Suppressor macrophage treated with lipopolysaccharide for 1 hour (primary cell): Measurements from ENCODE around the gene MARCHF9.
"Not testable (repeated sequence)": the region's sequence is repeated elsewhere in the genome, so short reads cannot be mapped to it uniquely, and the experiment has no call there.

Source experiments
- DNase-seq, 3 donors: peaks; one replicate each; pipeline ENCODE4 v3.0.0-alpha.2; 2020 to 2022

Gene MARCHF9

DNA sequence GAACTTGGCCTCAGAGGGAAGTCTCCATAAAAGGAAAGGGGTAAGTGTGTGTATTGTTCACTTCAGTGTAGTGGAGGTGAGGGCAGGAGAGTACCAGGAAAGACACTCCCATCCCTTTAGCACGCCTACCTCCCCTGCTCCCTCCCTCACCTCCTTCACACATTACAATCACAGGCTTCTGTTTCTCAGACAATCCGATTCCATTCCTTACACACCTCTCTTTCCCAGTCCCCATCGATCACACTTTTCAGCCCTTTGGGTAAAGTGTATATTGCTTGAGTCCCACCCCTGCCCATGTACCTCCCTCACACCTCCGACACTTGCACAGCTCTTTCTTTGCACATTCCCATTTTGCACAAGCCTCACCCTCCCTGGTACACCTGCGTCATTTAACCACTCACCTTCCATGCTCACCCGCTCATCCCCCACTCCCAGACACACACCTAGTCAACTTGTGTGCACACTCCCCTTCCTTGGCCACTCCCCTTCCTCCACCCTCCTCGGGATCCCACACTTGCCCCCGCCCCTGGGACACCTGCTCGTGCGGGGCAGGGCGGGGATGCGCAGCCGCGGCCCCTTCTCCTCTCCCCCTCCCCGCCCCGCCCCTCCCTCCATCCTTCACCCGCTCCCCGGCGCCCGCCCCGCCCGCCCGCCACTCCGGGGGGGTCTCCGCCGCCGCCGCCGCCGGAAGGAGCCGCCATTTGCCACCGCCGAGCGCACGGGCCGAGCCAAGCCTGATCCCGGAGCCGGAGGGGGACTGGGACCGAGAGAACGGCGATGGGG, at the start of gene MARCHF9:
Gene MARCHF9 (plus strand): TSS at position 693 of the 783 bp plus-strand sequence. CDS start 426 bp downstream, outside the sequence.
- DNase-seq = peak in 1 of 3 donors; percentile 60

DNA sequence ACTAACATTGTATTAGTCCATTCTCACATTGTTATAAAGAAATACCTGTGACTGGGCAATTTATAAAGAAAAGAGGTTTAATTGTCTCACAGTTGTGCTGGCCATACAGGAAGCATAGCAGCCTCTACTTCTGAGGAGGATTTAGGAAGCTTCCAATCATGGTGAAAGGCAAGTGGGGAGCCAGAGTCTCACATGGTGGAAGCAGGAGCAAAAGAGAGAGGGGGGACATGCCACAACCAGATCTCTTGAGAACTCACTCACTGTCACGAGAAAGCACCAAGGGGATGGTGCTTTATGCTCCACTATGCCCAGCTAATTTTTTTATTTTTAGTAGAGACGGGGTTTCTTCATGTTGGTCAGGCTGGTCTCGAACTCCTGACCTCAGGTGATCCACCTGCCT, 47.7 kb upstream of the MARCHF9 start:
- DNase-seq = no peak

DNA sequence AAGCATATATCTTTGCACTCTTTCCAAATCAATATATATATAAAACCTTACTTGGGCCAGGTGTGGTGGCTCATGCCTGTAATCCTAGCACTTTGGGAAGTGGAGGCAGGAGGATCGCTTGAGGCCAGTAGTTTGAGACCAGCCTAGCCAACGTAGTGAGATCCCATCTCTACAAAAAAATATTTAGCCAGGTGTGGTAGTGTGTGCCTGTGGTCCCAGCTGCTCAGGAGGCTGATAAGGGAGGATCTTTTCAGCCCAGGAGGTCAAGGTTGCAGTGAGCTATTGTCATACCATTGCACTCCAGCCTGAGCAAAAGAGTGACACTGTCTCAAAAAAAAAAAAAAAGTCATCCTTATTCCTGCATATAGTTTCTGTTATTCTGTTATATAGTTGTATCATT, 46.6 kb upstream of the MARCHF9 start:
- DNase-seq = no peak

DNA sequence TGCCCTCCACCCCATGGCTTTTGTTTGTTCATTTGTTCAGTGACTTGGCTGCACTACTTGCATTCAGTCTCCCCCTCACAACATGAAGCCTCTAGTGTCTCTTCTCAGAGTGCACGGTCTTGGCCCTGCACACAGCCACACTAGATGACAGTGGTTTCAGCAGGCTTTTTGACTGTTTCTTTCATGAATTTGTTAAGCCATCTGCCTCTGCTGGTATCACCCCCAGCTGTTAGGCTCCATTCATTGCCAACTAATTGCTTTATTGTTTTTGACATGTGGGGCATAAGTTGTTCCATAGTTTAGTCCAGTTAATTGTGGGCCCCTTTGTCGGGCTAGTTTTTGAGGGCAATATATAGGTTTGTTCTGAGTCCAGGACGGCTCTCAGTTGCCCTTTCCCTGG, 42.2 kb upstream of the MARCHF9 start:
- no peak for DNase-seq

DNA sequence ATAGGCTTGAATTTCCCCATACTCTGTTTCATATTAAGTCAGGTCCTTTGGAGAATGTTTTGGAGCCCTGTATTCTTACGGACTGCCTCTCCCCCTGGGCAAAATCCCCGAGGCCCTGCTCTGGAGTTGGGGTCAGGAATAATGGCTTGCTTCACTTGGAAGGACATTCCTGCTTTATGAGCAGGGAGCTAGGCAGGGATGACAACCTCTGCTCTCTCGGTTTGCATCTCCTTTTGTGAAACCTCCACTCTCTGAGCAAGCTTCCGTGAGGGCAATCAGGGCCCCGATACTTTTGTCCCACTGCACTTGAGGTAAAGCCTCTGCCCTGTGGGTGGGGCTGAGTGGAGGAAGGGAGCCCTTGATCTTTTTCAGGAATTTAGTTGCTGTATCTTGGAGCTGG, 41.7 kb upstream of the MARCHF9 start:
- no peak for DNase-seq

GRCh38 chr12:57715036-57715748, 39.7 kb upstream of the MARCHF9 start:
- not testable (repeated sequence) for DNase-seq

- no peak for DNase-seq
Measured at GRCh38 chr12:57715786-57716185, 39.1 kb upstream of the MARCHF9 start.

- DNase-seq = no peak
Measured at GRCh38 chr12:57716305-57716704, 38.6 kb upstream of the MARCHF9 start.

GRCh38 chr12:57717131-57717530, 37.8 kb upstream of the MARCHF9 start:
- no peak for DNase-seq

- DNase-seq = no peak
Measured at GRCh38 chr12:57717846-57718640, 36.9 kb upstream of the MARCHF9 start.

DNA sequence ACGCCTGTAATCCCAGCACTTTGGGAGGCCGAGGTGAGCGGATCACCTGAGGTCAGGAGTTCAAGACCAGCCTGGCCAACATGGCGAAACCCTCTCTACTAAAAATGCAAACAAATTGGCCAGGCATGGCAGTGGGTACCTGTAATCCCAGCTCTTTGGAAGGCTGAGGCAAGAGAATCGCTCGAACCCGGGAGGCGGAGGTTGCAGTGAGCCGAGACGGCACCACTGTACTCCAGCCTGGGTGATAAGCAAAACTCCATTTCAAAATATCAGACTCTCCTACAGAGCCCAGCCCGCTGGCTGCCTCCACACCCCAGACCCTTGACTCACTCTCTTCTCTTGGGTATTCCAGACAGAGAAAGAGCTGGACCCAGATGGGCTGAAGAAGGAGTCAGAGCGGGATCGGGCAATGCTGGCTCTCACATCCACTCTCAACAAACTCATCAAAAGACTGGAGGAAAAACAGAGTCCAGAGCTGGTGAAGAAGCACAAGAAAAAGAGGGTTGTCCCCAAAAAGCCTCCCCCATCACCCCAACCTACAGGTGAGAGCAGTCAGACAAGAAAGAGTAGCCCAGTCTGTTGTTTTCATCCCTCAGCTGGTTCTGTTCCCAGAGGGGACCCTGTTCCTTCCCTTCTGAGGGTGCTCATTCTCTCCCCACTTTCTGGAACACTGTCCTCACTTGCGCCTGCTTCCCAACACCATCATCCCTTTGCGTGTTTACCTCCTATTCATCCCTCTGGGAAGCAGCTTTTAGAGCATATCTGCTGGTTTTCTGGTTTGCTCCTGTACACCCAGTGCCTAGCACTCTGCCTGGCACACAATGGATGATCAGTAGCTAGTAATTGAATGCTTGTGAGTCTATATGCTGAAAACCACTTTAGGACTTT, 36.0 kb upstream of the MARCHF9 start:
- DNase-seq = no peak

DNA sequence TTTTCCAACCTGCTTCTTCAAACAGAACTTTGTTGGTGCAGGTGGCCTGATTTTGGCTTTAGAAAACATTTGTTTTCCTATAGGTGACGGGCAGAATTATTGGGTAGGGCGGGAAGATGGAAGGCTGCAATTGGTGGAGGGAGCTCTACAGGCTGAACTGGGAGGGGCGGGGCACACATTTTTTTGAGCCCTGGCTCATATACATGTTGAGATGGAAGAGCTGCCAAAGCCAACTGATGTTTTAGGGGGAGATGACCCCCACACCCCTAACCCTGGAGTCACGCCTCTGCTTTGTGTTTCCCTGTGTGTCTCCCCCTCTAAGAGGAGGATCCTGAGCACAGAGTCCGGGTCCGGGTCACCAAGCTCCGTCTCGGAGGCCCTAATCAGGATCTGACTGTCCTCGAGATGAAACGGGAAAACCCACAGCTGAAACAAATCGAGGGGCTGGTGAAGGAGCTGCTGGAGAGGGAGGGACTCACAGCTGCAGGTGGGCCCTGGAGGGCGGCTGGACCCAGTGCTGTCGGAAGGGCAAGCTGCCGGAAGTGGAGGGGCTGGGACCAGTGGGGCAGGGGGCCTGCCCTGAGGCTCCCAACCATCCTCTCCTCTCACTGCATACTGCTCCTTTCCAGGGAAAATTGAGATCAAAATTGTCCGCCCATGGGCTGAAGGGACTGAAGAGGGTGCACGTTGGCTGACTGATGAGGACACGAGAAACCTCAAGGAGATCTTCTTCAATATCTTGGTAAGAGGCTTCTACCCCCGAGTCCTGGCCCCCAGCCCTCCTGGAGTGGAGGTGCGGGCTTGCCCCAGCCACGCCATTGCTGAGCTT, 34.9 kb upstream of the MARCHF9 start:
- DNase-seq = no peak

DNA sequence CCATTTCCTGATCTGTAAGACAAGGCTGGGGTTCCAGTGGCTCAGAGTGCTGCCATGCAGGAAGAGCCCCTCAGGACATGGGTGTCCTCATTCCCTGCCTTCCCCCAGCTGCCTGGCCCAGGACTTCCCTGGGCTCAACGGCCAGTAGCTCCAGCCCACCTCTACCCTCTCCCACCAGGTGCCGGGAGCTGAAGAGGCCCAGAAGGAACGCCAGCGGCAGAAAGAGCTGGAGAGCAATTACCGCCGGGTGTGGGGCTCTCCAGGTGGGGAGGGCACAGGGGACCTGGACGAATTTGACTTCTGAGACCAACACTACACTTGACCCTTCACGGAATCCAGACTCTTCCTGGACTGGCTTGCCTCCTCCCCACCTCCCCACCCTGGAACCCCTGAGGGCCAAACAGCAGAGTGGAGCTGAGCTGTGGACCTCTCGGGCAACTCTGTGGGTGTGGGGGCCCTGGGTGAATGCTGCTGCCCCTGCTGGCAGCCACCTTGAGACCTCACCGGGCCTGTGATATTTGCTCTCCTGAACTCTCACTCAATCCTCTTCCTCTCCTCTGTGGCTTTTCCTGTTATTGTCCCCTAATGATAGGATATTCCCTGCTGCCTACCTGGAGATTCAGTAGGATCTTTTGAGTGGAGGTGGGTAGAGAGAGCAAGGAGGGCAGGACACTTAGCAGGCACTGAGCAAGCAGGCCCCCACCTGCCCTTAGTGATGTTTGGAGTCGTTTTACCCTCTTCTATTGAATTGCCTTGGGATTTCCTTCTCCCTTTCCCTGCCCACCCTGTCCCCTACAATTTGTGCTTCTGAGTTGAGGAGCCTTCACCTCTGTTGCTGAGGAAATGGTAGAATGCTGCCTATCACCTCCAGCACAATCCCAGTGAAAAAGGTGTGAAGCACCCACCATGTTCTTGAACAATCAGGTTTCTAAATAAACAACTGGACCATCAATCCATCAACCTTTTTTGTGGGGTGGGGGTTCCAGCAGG, 34.0 kb upstream of the MARCHF9 start:
- no peak for DNase-seq

GRCh38 chr12:57721846-57722608, 32.9 kb upstream of the MARCHF9 start:
- not testable (repeated sequence) for DNase-seq

DNA sequence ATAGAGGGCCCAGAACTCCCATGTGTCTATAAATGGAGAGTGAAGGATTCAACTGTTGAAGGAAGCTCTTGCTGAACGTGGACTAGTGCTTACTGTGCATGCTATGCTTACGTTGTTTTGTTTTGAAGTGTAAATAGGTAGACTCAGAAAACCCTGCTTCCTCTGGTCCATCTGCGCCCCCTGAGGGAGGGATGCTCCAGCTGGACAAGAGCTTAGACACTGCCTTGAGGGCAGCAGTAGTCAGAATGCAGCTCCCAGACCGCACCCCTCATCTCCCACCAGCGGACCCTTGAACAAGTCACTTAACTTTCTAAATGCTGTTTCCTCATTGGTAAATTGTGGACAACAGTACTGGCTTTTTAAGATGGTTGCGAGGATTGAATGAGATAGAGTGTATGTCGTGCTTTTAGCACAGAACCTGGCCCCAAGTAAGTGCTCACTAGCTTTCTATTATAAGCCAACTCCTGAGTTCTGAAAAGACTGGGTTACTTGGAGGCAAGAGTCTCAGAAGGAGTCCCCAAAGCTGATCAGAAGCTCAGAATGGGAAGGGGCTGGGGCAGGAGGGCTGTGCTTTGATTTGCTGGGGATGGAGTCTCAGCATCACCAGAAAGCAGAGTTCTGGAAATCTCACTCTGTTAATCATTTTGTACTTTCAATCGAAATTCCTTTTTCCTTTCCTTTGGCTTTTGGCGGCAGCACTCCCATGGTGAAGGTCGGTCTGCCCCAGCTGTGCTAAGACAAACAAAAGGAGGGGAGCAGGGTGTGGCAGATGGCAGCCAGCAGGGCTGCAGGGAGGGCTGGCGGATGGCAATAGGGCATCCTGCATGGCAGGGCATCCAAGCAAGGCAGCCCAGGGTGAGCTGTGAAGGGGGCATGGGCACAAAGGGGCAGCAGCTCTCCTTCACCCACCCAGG, 31.9 kb upstream of the MARCHF9 start:
- DNase-seq = no peak

DNA sequence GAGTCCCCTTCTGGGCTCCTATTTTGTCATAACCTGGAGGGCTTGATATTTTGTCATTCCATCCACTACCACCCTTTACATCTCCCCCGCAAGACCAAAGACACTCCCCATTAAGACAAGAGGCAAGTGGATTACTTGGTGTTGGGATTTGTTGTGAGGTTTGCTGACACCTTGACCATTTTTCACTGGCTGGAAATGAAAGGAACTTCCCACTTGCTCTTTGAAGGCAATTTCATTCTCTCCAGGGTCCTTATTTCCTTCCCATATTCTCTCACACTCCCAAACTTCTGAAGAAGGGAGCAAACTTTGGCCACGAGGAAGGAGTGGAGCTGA, 31.3 kb upstream of the MARCHF9 start:
- no peak for DNase-seq

DNA sequence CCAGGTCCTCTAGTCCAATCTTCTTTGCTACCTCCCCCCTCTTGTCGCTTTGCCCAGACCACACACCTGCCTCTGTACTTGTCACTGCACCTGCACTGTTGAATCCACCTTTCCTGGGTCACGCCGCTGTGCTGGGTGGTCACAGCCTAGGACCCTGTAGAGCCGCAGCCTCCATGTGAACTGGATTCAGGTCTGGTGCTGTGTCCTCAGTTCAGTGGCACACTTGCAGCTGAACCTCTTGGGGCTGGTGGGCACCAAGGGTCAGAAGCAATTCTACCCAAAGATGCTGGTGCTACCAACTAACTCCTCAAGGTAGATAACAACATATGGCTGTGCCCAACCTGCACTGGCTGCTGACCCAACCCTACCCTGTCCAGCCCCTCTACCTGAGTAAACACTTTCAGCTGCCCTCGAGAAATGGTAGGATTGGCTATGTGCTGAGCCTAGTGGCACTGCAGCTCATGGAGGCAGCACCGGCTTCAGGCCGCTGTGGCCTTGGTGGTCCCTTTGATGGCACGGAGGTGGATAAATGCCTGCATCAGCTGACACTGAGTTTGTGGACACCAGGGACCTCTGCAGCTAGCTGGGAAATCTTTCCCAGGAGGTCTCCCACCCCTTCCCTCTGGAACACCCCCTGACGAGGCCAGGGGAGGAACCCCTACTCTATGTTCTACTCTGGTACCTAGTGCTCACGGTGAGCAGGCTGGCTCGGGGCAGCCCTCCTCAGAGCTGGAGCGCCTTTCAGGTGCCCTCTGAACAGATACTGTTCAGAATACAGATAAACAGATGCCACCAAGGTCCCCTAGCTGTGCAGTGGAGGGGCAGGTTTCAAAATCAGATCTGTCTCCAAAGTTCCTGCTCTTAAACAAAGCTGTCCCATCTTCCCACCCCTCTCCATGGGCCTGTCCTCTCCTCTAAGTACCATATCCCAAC, 30.6 kb upstream of the MARCHF9 start:
- DNase-seq = no peak
